Natural killer cell (primary cell): ENCODE data around the gene FOXP1. TPM values are rescaled to one million over a fixed set of nuclear protein-coding genes. Genes with fewer than 3 reads are reported as not detected.

ENCODE experiments used
- ATAC-seq, 3 donors: fragments of 150-1000 bp in 2 of 3; fragments of 200-7000 bp in 1 of 3; cut with Tn5 transposase; 1 replicate in 1 of 3; 2 replicates in 2 of 3; pipeline ENCODE4 v1.10.0; 2021; ENCODE audit warnings: mild to moderate bottlenecking in 2 of 3, moderate library complexity in 2 of 3
- DNase-seq, 2 donors: peaks; one replicate each; pipeline versions ENCODE4 v3.0.0 to v3.0.0-alpha.2; 2013 to 2021; ENCODE audit warnings: mixed read lengths in 1 of 2
- H3K27ac ChIP-seq: one replicate; pipeline ENCODE4 v1.5.1; 2013; ENCODE audit warnings: mild to moderate bottlenecking, low read length
- H3K27me3 ChIP-seq: one replicate; pipeline ENCODE4 v1.6.1; 2013; ENCODE audit warnings: low read length; ENCODE audit not compliant: control insufficient read depth, insufficient read depth
- H3K36me3 ChIP-seq: one replicate; pipeline ENCODE4 v1.6.1; 2013; ENCODE audit warnings: low read length; ENCODE audit not compliant: control insufficient read depth, insufficient read depth
- H3K4me1 ChIP-seq: one replicate; pipeline ENCODE4 v1.6.1; 2013; ENCODE audit warnings: low read length; ENCODE audit not compliant: control insufficient read depth, insufficient read depth
- H3K4me3 ChIP-seq: one replicate; pipeline ENCODE4 v1.5.1; 2013; ENCODE audit warnings: low read length
- H3K9me3 ChIP-seq: one replicate; pipeline ENCODE4 v1.6.1; 2013; ENCODE audit warnings: low read length; ENCODE audit not compliant: control insufficient read depth, insufficient read depth
- H3K27ac Mint-ChIP-seq, 2 donors: one replicate each; pipeline ENCODE4 v1.8.0; 2022; ENCODE audit warnings: mild to moderate bottlenecking in 2 of 2, mixed read lengths in 2 of 2, moderate library complexity in 1 of 2
- H3K27me3 Mint-ChIP-seq, 2 donors: one replicate each; pipeline ENCODE4 v1.8.0; 2022; ENCODE audit warnings: low read depth in 2 of 2, mixed read lengths in 2 of 2
- H3K36me3 Mint-ChIP-seq: one replicate; pipeline ENCODE4 v1.8.0; 2022; ENCODE audit warnings: mixed read lengths
- H3K4me1 Mint-ChIP-seq, 2 donors: one replicate each; pipeline ENCODE4 v1.8.0; 2022; ENCODE audit warnings: mixed read lengths in 2 of 2
- H3K4me3 Mint-ChIP-seq: one replicate; pipeline ENCODE4 v1.8.0; 2022; ENCODE audit warnings: mild to moderate bottlenecking, moderate library complexity, mixed read lengths
- H3K9me3 Mint-ChIP-seq, 2 donors: one replicate each; pipeline ENCODE4 v1.8.0; 2022; ENCODE audit warnings: mixed read lengths in 2 of 2
- CTCF ChIP-seq: fragments of 200-600 bp; IDR thresholded peaks from one replicate; pipeline ENCODE4 v1.8.0; 2022; ENCODE audit warnings: antibody characterized with exemption
- WGBS: methylation state at CpG from one replicate; pipeline ENCODE4 v1.1.7; 2013; ENCODE audit warnings: missing lambda C conversion rate; ENCODE audit not compliant: insufficient coverage; 5-methylcytosine and 5-hydroxymethylcytosine counted together
- intact Hi-C: fragments of 100-400 bp; cut with micrococcal nuclease; formaldehyde crosslinking; loops from one replicate; pipeline ENCODE4 v1.14.2; 2022
- total RNA-seq, 4 donors: library from RNA; stranded (reverse); fragments of 120-200 nt in 1 of 4; gene quantifications; one replicate each; pipeline versions ENCODE4 v1.2.3 to v1.2.4, GENCODE V29; 2013 to 2022

The FOXP1 gene
- total RNA-seq, 3 donors from 2014 or later (not counting 1 experiment from before 2014, with no cell fraction given) = 166 to 185 (median 166) TPM

GRCh38 chr3:71371282-71371681, 212.2 kb downstream of the FOXP1 start:
- Histone ChIP-seq H3K4me3 (no peak overlapping the region), H3K36me3 (no peaks in the 10 kb centered on the region), H3K27me3 (no peaks in the 10 kb centered on the region), H3K27ac (no peak overlapping the region), H3K4me1 (no peaks in the 10 kb centered on the region), H3K9me3 (no peaks in the 10 kb centered on the region)
- Mint-ChIP-seq H3K4me1 (peaks cover 12 to 18% of the 10 kb centered on the region in 2 donors), H3K27ac (no peak overlapping the region), H3K36me3 (no peaks in the 10 kb centered on the region), H3K9me3 (no peaks in the 10 kb centered on the region), H3K4me3 (no peak overlapping the region), H3K27me3 (no peaks in the 10 kb centered on the region)
- ATAC-seq (no peak), DNase-seq (no peak)
- WGBS = 96% methylated on average over 6 of the region's 6 CpGs
- no peak for TF ChIP-seq CTCF
- intact Hi-C loops = no loop called here

- intact Hi-C loops = no loop called here
Observed at GRCh38 chr3:71370467-71370866, 213.1 kb downstream of the FOXP1 start.

GRCh38 chr3:71369701-71370391, 213.7 kb downstream of the FOXP1 start:
- no peak overlapping the region for H3K27ac Mint-ChIP-seq
- H3K36me3 Mint-ChIP-seq = no peaks in the 10 kb centered on the region
- H3K4me3 ChIP-seq = no peak overlapping the region
- H3K27me3 ChIP-seq = no peaks in the 10 kb centered on the region
- H3K4me1 ChIP-seq = no peaks in the 10 kb centered on the region
- no peak for TF ChIP-seq CTCF
- no peaks in the 10 kb centered on the region for H3K9me3 ChIP-seq
- intact Hi-C loops = no loop called here
- H3K4me3 Mint-ChIP-seq = no peak overlapping the region
- 96% methylated on average over 5 of the region's 6 CpGs for WGBS
- no peak for DNase-seq
- H3K27ac ChIP-seq = no peak overlapping the region
- ATAC-seq = no peak
- no peaks in the 10 kb centered on the region for H3K27me3 Mint-ChIP-seq
- no peaks in the 10 kb centered on the region for H3K36me3 ChIP-seq
- H3K4me1 Mint-ChIP-seq = peaks cover 12 to 18% of the 10 kb centered on the region in 2 donors
- no peaks in the 10 kb centered on the region for H3K9me3 Mint-ChIP-seq

More at GRCh38 chr3:71370467-71370866, 213.1 kb downstream of the FOXP1 start:
- Mint-ChIP-seq H3K4me1 (peaks cover 12 to 18% of the 10 kb centered on the region in 2 donors), H3K27ac (no peak overlapping the region), H3K36me3 (no peaks in the 10 kb centered on the region), H3K4me3 (no peak overlapping the region), H3K27me3 (no peaks in the 10 kb centered on the region), H3K9me3 (no peaks in the 10 kb centered on the region)
- no peak overlapping the region for H3K4me3 ChIP-seq
- WGBS = 90% methylated on average over 5 of the region's 5 CpGs
- no peaks in the 10 kb centered on the region for H3K4me1 ChIP-seq
- no peaks in the 10 kb centered on the region for H3K27me3 ChIP-seq
- ATAC-seq (no peak), DNase-seq (no peak)
- TF ChIP-seq CTCF = no peak
- H3K27ac ChIP-seq = no peak overlapping the region
- H3K36me3 ChIP-seq = no peaks in the 10 kb centered on the region
- no peaks in the 10 kb centered on the region for H3K9me3 ChIP-seq
